NCI-H2107 treated with DMSO at 0.1 percent for 48 hours (cell line): ENCODE data around the gene ATP11C.
"Not testable (repeated sequence)": the region's sequence is repeated elsewhere in the genome, so short reads cannot be mapped to it uniquely, and the experiment has no call there.

Experiments
- DNase-seq: peaks from one replicate; lab custom pipeline; 2025; ENCODE audit not compliant: unreplicated experiment; lab: John Stamatoyannopoulos, UW

ATP11C gene

GRCh38 chrX:139924696-139925095 lies 8.2 kb downstream of the ATP11C start:
- no peak for DNase-seq

- DNase-seq: no peak
Observed at GRCh38 chrX:139924069-139924695, 8.7 kb downstream of the ATP11C start.

GRCh38 chrX:139921142-139921541 lies 11.7 kb downstream of the ATP11C start:
- not testable (repeated sequence) for DNase-seq

GRCh38 chrX:139920316-139920715 lies 12.5 kb downstream of the ATP11C start:
- DNase-seq: no peak

- DNase-seq: no peak
Observed at GRCh38 chrX:139914421-139914820, 18.4 kb downstream of the ATP11C start.

GRCh38 chrX:139909712-139910111 lies 23.1 kb downstream of the ATP11C start:
- DNase-seq: no peak

GRCh38 chrX:139907078-139907477 lies 25.8 kb downstream of the ATP11C start:
- no peak for DNase-seq

GRCh38 chrX:139905743-139906142 lies 27.1 kb downstream of the ATP11C start:
- DNase-seq: no peak

- DNase-seq: no peak
Observed at GRCh38 chrX:139905051-139905450, 27.8 kb downstream of the ATP11C start.

GRCh38 chrX:139903210-139903609 lies 29.6 kb downstream of the ATP11C start:
- no peak for DNase-seq

- DNase-seq: no peak
Observed at GRCh38 chrX:139902559-139902958, 30.3 kb downstream of the ATP11C start.

- DNase-seq: no peak
Observed at GRCh38 chrX:139898334-139898733, 34.5 kb downstream of the ATP11C start.

- no peak for DNase-seq
Observed at GRCh38 chrX:139892512-139892911, 40.3 kb downstream of the ATP11C start.

GRCh38 chrX:139890991-139891700 lies 41.7 kb downstream of the ATP11C start:
- no peak for DNase-seq

- DNase-seq: no peak
Observed at GRCh38 chrX:139889760-139890159, 43.1 kb downstream of the ATP11C start.

- no peak for DNase-seq
Observed at GRCh38 chrX:139883984-139884383, 48.9 kb downstream of the ATP11C start.

GRCh38 chrX:139882299-139882698 lies 50.6 kb downstream of the ATP11C start:
- no peak for DNase-seq

- no peak for DNase-seq
Observed at GRCh38 chrX:139881572-139881971, 51.3 kb downstream of the ATP11C start.

- no peak for DNase-seq
Observed at GRCh38 chrX:139881130-139881529, 51.7 kb downstream of the ATP11C start.

GRCh38 chrX:139877710-139878414 lies 55.0 kb downstream of the ATP11C start:
- DNase-seq: no peak

GRCh38 chrX:139875841-139876240 lies 57.0 kb downstream of the ATP11C start:
- no peak for DNase-seq

GRCh38 chrX:139869796-139870195 lies 63.1 kb downstream of the ATP11C start:
- no peak for DNase-seq
